Mesothelial cell of epicardium (in vitro differentiated cells): Measurements from ENCODE around the gene SLC38A11. TPM values are rescaled to one million over a fixed set of nuclear protein-coding genes. Genes with fewer than 3 reads are reported as not detected.

Experiments used
- DNase-seq, 2 experiments: peaks; one replicate each; pipeline ENCODE4 v3.0.0; 2021; ENCODE audit warnings: low spot score in 2 of 2; ENCODE audit not compliant: unreplicated experiment in 2 of 2
- H3K27ac Mint-ChIP-seq: 2 replicates; pipeline ENCODE4 v1.8.0; 2021; ENCODE audit warnings: mixed read lengths
- H3K27me3 Mint-ChIP-seq: 2 replicates; pipeline ENCODE4 v1.8.0; 2021; ENCODE audit warnings: low read depth, mixed read lengths
- H3K36me3 Mint-ChIP-seq: 2 replicates; pipeline ENCODE4 v1.8.0; 2021; ENCODE audit warnings: mixed read lengths
- H3K4me1 Mint-ChIP-seq: 2 replicates; pipeline ENCODE4 v1.8.0; 2021; ENCODE audit warnings: mixed read lengths
- H3K4me3 Mint-ChIP-seq: 2 replicates; pipeline ENCODE4 v1.8.0; 2021; ENCODE audit warnings: mild to moderate bottlenecking, moderate library complexity, mixed read lengths
- H3K9me3 Mint-ChIP-seq: 2 replicates; pipeline ENCODE4 v1.8.0; 2021; ENCODE audit warnings: mixed read lengths
- CTCF ChIP-seq: fragments of 200-600 bp; sonication (generic); IDR thresholded peaks from one replicate; pipeline ENCODE4 v1.5.0; 2021; ENCODE audit warnings: antibody characterized with exemption; ENCODE audit not compliant: unreplicated experiment
- total RNA-seq: library from RNA; stranded (reverse); gene quantifications from 3 replicates; pipeline ENCODE4 v1.2.1, GENCODE V29; 2021

The SLC38A11 gene
- total RNA-seq, 1 donor from 2014 or later, result 0.54 TPM

GRCh38 chr2:164877927-164878326 lies 77.4 kb downstream of the SLC38A11 start:
- Mint-ChIP-seq H3K9me3 (peaks cover 7% of the 10 kb centered on the region), H3K4me1 (peaks cover 46% of the 10 kb centered on the region), H3K27ac (no peak overlapping the region), H3K36me3 (no peaks in the 10 kb centered on the region), H3K4me3 (no peak overlapping the region), H3K27me3 (no peaks in the 10 kb centered on the region)
- TF ChIP-seq CTCF, result no peak
- DNase-seq, result no peak

- no peak for DNase-seq
- no peaks in the 10 kb centered on the region for H3K27me3 Mint-ChIP-seq
- TF ChIP-seq CTCF, result no peak
- H3K27ac Mint-ChIP-seq, result no peak overlapping the region
- no peak overlapping the region for H3K4me3 Mint-ChIP-seq
- peaks cover 44% of the 10 kb centered on the region for H3K4me1 Mint-ChIP-seq
- no peaks in the 10 kb centered on the region for H3K36me3 Mint-ChIP-seq
- H3K9me3 Mint-ChIP-seq, result peaks cover 7% of the 10 kb centered on the region
Measured at GRCh38 chr2:164877169-164877568, 78.2 kb downstream of the SLC38A11 start.

- Mint-ChIP-seq H3K27ac (no peak overlapping the region), H3K9me3 (peaks cover 7% of the 10 kb centered on the region), H3K4me1 (peaks cover 30% of the 10 kb centered on the region), H3K36me3 (no peaks in the 10 kb centered on the region), H3K4me3 (no peak overlapping the region), H3K27me3 (no peaks in the 10 kb centered on the region)
- no peak for TF ChIP-seq CTCF
- DNase-seq, result no peak
Measured at GRCh38 chr2:164875334-164876205, 79.8 kb downstream of the SLC38A11 start.

- H3K27ac Mint-ChIP-seq, result no peak overlapping the region
- DNase-seq, result no peak
- no peaks in the 10 kb centered on the region for H3K27me3 Mint-ChIP-seq
- no peak for TF ChIP-seq CTCF
- peaks cover 23% of the 10 kb centered on the region for H3K4me1 Mint-ChIP-seq
- H3K9me3 Mint-ChIP-seq, result peaks cover 7% of the 10 kb centered on the region
- no peak overlapping the region for H3K4me3 Mint-ChIP-seq
- no peaks in the 10 kb centered on the region for H3K36me3 Mint-ChIP-seq
Measured at GRCh38 chr2:164873210-164873908, 82.0 kb downstream of the SLC38A11 start.

GRCh38 chr2:164871404-164871803 lies 83.9 kb downstream of the SLC38A11 start:
- H3K36me3 Mint-ChIP-seq, result no peaks in the 10 kb centered on the region
- DNase-seq, result no peak
- no peaks in the 10 kb centered on the region for H3K27me3 Mint-ChIP-seq
- no peak for TF ChIP-seq CTCF
- H3K9me3 Mint-ChIP-seq, result peaks cover 12% of the 10 kb centered on the region
- no peak overlapping the region for H3K27ac Mint-ChIP-seq
- no peak overlapping the region for H3K4me3 Mint-ChIP-seq
- H3K4me1 Mint-ChIP-seq, result peaks cover 13% of the 10 kb centered on the region
